Measurements from ENCODE around the gene MYO7A.

The MYO7A gene

DNA sequence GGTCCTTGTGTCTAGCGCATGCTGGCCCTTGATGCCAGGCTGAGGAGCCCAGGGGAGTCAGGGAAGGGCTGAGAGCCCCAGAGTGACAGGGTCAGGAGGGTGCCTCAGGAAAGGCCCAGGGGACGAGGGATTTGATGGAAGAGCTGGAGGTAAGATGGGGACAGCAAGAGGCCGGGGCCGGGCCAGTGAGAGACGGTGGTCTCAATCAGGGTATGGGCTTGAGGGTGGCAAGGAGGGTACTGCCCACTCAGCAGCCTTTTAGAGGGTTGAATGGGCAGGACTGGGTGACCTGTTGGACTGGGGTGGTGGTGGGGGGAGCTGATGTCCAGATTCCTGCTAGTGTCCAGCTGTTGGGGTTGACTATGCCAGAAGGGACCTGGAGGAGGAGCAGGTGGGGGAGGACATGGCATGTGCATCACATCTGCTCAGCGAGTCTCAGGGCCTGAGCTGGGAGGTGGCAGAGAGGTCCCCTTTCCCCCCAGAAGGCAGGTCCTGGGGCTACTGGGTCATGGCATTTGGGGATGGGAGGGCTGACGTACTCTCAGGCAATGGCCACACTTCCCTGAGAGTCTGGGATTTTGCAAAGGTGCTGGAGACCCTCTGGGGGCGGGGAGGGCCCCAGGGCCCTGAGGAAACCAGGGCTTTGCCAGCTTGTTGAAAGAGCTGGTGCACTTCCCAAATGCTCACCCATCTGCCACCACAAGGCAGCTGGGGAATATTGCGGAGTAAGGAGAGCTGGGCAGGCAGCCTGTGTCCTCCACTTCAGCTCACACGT lies 18.4 kb downstream of the MYO7A start:
- no peak for DNase-seq (ENCODE audit: low spot score)

GRCh38 chr11:77147036-77147315 lies 18.9 kb downstream of the MYO7A start:
- DNase-seq (ENCODE audit: low spot score), result no peak

GRCh38 chr11:77147668-77148321 lies 19.7 kb downstream of the MYO7A start:
- peak; percentile 15 for DNase-seq (ENCODE audit: low spot score)

GRCh38 chr11:77148963-77149715 lies 21.1 kb downstream of the MYO7A start:
- no peak for DNase-seq (ENCODE audit: low spot score)

DNA sequence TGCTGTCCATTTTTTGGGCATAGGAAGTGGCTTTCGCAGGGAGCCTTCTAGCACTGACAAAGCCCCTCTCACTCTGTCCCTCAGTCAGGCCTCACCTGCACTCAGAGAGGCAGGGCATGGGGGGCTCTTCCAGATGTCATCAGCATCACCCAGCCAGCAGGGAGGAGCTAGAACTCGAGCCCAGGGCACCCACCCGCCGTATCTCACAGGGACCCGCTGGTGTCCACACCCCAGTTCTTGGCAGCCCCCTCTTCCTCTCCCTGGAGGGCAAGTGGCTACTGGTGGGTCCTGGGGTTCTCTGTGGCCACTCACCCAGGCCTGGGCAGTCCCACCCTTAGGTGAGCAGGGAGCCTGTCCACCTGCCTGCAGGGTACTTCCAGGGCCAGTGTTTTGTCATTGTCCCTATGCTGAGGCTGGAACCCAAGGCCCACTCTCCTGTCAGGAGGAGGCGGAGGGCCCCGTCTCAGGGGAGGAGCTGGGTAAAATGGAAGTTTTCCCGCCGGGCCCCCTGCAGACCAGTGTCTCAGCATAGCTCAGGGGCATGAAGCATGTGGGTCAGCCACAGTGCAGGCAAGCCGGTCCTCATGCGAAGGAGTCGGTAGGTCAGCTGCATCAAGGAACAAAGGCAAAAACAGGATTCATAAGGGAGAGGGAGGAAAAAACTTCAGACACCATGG lies 21.8 kb downstream of the MYO7A start:
- DNase-seq (ENCODE audit: low spot score), result no peak

- DNase-seq (ENCODE audit: low spot score), result no peak
These were observed 22.8 kb downstream of the MYO7A start for GRCh38 chr11:77150836-77151235.

DNA sequence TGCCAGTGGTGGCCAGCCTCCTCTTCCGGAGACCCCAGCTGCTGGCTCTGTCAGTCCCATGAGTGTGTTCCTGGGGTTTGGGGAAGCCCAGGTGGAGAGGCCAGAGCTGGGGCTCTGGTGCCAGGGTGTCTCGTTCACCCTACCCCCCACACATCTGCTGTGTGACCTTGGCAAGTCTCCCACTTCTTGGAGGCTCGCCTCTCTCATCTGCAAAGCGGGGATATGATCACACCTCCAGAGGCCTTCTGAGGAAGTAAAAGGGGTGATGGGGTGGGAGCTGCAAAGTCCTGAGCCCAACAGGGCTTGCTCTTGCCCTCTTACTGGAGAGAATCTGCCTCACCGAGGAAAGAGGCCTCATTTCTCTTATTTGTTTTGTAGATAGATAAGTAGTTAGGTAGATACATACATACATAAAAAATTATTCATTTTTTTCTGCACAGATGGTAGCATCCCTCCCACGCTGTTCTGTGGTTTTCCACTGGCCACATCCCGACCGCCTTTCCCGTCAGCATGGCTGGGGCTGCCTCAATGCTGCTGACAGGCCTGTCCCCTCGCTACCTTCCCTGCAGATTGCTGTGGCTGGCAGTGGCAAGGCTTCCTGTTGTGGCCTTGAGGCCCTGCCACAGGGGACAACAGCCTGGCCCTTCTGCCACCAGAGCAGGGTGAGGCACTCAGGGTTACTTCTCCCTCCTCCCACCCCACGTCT lies 23.9 kb downstream of the MYO7A start:
- DNase-seq (ENCODE audit: low spot score), result peak; percentile 71

- no peak for DNase-seq (ENCODE audit: low spot score)
These were observed 24.8 kb downstream of the MYO7A start for GRCh38 chr11:77152846-77153245.

- DNase-seq (ENCODE audit: low spot score), result no peak
These were observed 25.5 kb downstream of the MYO7A start for GRCh38 chr11:77153276-77154185.

GRCh38 chr11:77154381-77155081 lies 26.5 kb downstream of the MYO7A start:
- DNase-seq (ENCODE audit: low spot score), result no peak

DNA sequence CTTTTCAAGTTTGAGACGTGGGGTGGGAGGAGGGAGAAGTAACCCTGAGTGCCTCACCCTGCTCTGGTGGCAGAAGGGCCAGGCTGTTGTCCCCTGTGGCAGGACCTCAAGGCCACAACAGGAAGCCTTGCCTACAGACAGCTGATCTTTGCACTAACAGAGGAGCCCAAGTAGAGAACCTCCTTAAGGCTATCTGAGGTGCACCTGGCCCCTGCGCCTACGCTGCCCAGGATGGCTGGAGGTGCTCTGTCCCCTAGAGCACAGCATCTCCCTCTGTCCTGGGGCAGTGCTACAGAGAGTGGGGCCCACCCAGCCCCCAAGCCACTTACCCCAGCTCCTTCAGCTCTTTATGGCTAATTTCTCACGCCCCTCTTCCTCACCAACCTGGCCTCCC lies 27.0 kb downstream of the MYO7A start:
- no peak for DNase-seq (ENCODE audit: low spot score)

DNA sequence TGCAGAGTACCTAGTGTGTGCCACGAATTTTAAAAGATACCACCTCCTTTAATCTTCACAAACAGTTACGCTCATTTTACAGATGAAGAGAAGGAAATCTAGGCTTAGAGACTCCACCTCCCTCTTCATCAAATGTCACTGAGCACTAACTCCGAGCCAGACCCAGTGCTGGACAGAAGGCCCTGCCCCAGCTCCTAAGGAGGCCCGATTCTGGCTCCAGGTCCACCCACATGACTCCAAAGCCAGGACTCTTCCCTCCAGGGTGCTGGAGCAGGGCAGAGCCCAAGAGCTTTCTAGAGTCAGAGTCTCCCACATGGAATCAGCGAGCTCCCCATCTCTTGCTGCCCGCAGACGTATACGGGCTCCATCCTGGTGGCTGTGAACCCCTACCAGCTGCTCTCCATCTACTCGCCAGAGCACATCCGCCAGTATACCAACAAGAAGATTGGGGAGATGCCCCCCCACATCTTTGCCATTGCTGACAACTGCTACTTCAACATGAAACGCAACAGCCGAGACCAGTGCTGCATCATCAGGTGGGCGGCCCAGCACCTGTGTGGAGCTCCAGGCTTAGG lies 27.6 kb downstream of the MYO7A start:
- DNase-seq (ENCODE audit: low spot score), result no peak

- no peak for DNase-seq (ENCODE audit: low spot score)
These were observed 28.6 kb downstream of the MYO7A start for GRCh38 chr11:77156396-77157195.

DNA sequence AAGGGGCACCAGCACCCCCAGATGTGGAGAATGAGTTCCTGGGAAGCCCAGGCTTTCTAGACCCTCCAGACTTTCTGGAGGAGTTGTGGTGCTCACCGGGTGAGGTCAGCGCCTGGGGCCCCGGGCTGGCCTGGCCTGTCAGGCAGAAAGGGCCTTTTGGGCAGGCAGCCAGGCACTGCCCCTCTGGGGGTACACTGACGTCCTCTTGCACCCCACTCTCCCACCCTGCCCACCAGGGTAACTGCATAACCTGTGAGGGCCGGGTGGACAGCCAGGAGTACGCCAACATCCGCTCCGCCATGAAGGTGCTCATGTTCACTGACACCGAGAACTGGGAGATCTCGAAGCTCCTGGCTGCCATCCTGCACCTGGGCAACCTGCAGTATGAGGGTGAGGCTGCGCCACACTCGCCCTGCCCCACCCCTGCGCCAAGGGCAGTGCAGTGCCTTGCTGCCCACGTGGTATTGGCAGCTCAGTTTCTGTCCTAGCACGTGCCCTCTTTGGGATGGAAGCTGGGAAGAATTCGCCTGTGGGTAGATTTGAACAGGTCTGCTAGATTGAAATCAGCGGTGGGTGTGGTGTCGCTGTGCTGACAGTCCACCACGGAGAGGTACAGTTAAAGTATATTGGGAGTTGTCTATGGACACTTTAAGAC lies 30.1 kb downstream of the MYO7A start:
- no peak for DNase-seq (ENCODE audit: low spot score)

DNA sequence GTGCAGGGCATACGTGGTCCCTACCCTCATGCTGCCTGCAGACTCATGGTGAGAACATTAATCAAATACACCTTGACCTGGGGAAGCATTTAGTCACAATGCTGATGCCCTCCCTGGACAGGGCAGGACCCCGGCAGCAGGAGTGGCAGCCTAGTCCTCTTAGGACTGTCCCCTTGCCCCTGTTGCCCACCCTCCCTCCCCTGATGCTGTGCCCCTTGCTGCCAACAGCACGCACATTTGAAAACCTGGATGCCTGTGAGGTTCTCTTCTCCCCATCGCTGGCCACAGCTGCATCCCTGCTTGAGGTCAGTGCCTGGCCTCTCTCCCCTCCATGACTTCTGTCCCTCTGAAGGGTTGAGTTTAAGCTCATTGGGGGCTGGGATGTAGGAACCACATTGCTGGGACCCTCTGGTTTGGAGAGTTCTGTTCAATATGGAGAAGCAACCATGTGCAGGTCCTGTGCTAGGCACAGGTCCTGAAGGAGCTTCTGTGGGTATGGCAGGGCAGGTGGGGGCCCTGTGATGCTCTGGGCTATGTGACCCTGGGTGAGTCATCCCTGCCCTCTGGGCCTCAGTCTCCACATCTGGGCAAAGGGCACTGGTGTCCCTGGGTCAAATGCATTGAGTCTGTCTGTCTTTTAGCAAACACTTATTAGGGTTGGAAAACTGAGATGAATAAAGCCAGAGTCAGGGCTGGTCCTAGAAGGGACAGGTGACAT lies 31.3 kb downstream of the MYO7A start:
- DNase-seq (ENCODE audit: low spot score), result no peak

- DNase-seq (ENCODE audit: low spot score), result no peak
These were observed 32.0 kb downstream of the MYO7A start for GRCh38 chr11:77159937-77160495.

- no peak for DNase-seq (ENCODE audit: low spot score)
These were observed 35.2 kb downstream of the MYO7A start for GRCh38 chr11:77163271-77163670.

GRCh38 chr11:77165066-77165465 lies 37.0 kb downstream of the MYO7A start:
- no peak for DNase-seq (ENCODE audit: low spot score)

Measured in activated CD4-positive, alpha-beta T cell treated with anti-CD3 and anti-CD28 coated beads, Interleukin-2, Interleukin-4, amounts not matched to agents 100 ng/mL and 50 ng/mL, durations not matched to agents 16 hours and 8 hours (primary cell).